Subcutaneous adipose tissue (tissue), 4 donors: Measurements from ENCODE around the gene LRRC17. TPM values are rescaled to one million over a fixed set of nuclear protein-coding genes. Genes with fewer than 3 reads are reported as not detected.

Source experiments
- CTCF ChIP-seq: fragments of 450-650 bp; IDR thresholded peaks from one replicate; pipeline ENCODE4 v1.5.1; 2016; ENCODE audit warnings: low read depth, mild to moderate bottlenecking, control low read depth, antibody characterized with exemption, moderate library complexity
- total RNA-seq, 4 donors: library from RNA; depleted of rRNA; stranded (reverse); fragments of >200 nt; gene quantifications; one replicate each; pipeline ENCODE4 v1.1.0, GENCODE V29; 2016

Gene LRRC17
- total RNA-seq, 4 donors from 2014 or later, result 2.3 to 4.5 (median 3.9) TPM

- TF ChIP-seq CTCF, result no peak
Observed at GRCh38 chr7:102934239-102934638, 21.4 kb downstream of the LRRC17 start.

GRCh38 chr7:102934701-102935100 is 21.9 kb downstream of the LRRC17 start:
- no peak for TF ChIP-seq CTCF

- TF ChIP-seq CTCF, result no peak
Observed at GRCh38 chr7:102935450-102936115, 22.8 kb downstream of the LRRC17 start.

- TF ChIP-seq CTCF, result no peak
Observed at GRCh38 chr7:102938679-102939078, 25.9 kb downstream of the LRRC17 start.

GRCh38 chr7:102942181-102942866 is 29.5 kb downstream of the LRRC17 start:
- TF ChIP-seq CTCF, result no peak

- no peak for TF ChIP-seq CTCF
Observed at GRCh38 chr7:102942868-102943267, 30.1 kb downstream of the LRRC17 start.

GRCh38 chr7:102943423-102944169 is 30.8 kb downstream of the LRRC17 start:
- TF ChIP-seq CTCF, result no peak
